ENCODE results near the gene VCPKMT. TPM values are rescaled to one million over a fixed set of nuclear protein-coding genes. Genes with fewer than 3 reads are reported as not detected.
"Not testable (repeated sequence)": the region's sequence is repeated elsewhere in the genome, so short reads cannot be mapped to it uniquely, and the experiment has no call there.

Gene VCPKMT
- total and polyA plus RNA-seq, 12 donors, result 1.0 to 31.2 (median 8.3) TPM

DNA sequence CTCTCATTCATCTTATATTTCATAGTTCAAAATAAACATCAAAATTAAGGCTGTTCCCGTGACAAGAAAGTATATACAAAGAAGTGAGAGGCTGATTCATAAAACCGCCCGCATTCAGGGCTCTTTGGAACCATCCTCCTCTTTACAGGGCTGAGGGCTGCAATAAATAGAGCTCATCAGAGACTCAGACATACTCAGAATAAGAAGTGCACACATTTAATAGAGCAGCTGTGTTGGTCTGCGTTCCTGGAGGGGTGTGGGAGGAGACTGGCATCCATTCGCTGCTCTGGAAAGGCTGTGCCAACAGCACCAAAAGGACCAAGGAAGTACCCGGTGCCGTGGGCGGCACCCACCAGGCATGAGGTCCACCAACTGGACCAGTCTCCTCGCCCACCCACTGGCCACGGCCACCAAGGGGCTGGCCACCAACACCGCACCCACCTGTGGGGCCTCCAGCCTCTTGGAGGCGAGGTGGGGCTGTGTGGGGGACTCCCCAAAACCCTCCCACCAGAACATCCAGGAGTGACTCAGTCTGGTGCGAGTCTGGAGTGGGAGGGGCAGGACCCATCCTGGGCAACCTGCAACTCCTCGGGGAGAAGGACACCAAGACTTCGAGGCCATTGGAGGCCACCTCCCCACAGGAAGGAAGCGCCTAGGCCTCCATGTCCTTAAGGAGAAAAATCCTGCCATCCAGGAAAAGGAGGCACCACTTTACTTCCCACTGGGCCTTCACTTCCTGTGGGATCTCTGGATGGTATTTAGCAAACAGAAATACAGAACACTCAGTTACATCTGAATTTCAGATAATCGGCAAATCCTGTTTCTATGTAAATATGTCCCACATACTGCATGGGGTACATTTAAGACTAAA lies 32.7 kb downstream of the VCPKMT start:
- no peak for DNase-seq
- Histone ChIP-seq H3K4me3 (no peak overlapping the region), H3K9me3 (replicated peaks in 1 of 3) (no peaks in the 10 kb centered on the region), H3K4me1 (replicated peaks in 1 of 2) (peaks cover 8 to 18% of the 10 kb centered on the region in 2 donors), H3K27ac (no peak overlapping the region), H3K27me3 (no peaks in the 10 kb centered on the region), H3K36me3 (replicated peaks in 1 of 2) (no peaks in the 10 kb centered on the region)
- intact Hi-C loops (cut with DNase I), result no loop called here
- WGBS, 4 donors, result 78 to 87% (median 86%) methylated on average over 9 to 17 of the region's 17 CpGs
- TF ChIP-seq CTCF (IDR thresholded peaks at IDR 0.05), result no peak
- no peak for TF ChIP-seq POLR2A (IDR thresholded peaks at IDR 0.05)

GRCh38 chr14:50082784-50083466 lies 33.4 kb downstream of the VCPKMT start:
- Histone ChIP-seq H3K36me3 (replicated peaks in 1 of 2) (no peaks in the 10 kb centered on the region), H3K9me3 (replicated peaks in 1 of 3) (no peaks in the 10 kb centered on the region), H3K4me1 (replicated peaks in 1 of 2) (peaks cover 4 to 13% of the 10 kb centered on the region in 2 donors), H3K4me3 (no peak overlapping the region), H3K27me3 (no peaks in the 10 kb centered on the region), H3K27ac (peak overlapping the region in 1 of 5 donors; percentile 16)
- no peak for DNase-seq
- intact Hi-C loops (cut with DNase I), result no loop called here
- WGBS, 4 donors, result 87 to 95% (median 90%) methylated on average over 10 of the region's 10 CpGs
- no peak for TF ChIP-seq CTCF (IDR thresholded peaks at IDR 0.05)

DNA sequence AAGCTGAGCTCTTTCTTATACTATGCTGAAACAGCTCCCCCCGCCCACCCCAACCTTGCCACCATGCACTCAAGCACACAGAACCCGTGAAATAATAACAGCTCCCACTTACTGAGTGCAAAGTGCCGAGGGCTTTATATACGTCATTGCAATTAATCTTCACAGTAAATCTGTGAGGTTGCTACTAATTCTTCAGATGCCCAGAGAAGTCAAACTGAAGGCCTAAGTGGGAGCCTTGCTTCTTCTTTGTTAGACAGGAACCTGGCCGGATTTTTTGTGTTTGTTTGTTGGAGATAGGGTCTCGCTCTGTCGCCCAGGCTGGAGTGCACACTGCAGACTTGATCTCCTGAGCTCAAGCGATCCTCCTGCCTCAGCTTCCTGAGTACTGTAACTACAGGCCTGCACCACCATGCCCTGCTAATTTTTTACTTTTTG lies 34.0 kb downstream of the VCPKMT start:
- peaks cover 0 to 7% of the 10 kb centered on the region in 2 donors for H3K4me1 ChIP-seq (replicated peaks in 1 of 2)
- H3K36me3 ChIP-seq (replicated peaks in 1 of 2), result no peaks in the 10 kb centered on the region
- DNase-seq, result no peak
- no peaks in the 10 kb centered on the region for H3K27me3 ChIP-seq
- TF ChIP-seq CTCF (IDR thresholded peaks at IDR 0.05) (no peak), POLR2A (IDR thresholded peaks at IDR 0.05) (no peak)
- H3K27ac ChIP-seq, result no peak overlapping the region
- no peak overlapping the region for H3K4me3 ChIP-seq
- intact Hi-C loops (cut with DNase I), result no loop called here
- no peaks in the 10 kb centered on the region for H3K9me3 ChIP-seq (replicated peaks in 1 of 3)
- WGBS, 4 donors, result 81 to 91% (median 86%) methylated on average over 8 of the region's 8 CpGs

DNA sequence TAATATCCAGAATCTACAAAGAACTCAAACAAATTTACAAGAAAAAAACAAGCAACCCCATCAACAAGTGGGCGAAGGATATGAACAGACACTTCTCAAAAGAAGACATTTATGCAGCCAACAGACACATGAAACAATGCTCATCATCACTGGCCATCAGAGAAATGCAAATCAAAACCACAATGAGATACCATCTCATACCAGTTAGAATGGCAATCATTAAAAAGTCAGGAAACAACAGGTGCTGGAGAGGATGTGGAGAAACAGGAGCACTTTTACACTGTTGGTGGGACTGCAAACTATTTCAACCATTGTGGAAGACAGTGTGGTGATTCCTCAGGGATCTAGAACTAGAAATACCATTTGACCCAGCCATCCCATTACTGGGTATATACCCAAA lies 37.3 kb downstream of the VCPKMT start:
- H3K27ac ChIP-seq; H3K9me3 ChIP-seq (replicated peaks in 1 of 3); DNase-seq; H3K4me3 ChIP-seq; H3K36me3 ChIP-seq (replicated peaks in 1 of 2); H3K27me3 ChIP-seq; H3K4me1 ChIP-seq (replicated peaks in 1 of 2); intact Hi-C loops (cut with DNase I): not testable (repeated sequence)
- WGBS, 4 donors, result 90 to 100% (median 98%) methylated on average over 1 of the region's 1 CpG

DNA sequence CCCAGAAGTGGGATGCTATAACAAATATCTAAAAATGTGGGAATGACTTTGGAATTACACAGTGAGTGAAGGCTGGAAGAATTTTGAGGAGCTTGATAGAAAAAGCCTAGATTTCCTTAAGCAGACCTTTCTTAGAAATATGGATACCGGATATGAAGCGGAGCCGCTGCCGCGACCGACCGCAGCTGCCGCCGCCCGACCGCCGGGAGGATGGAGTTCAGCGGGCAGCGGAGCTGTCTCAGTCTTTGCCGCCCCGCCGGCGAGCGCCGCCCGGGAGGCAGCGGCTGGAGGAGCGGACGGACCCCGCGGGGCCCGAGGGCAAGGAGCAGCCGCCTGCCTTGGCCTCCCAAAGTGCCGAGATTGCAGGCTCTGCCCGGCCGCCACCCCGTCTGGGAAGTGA lies 42.7 kb downstream of the VCPKMT start:
- H3K27ac ChIP-seq; H3K4me1 ChIP-seq (replicated peaks in 1 of 2); H3K4me3 ChIP-seq; H3K9me3 ChIP-seq (replicated peaks in 1 of 3); intact Hi-C loops (cut with DNase I); DNase-seq; H3K27me3 ChIP-seq; H3K36me3 ChIP-seq (replicated peaks in 1 of 2): not testable (repeated sequence)
- WGBS, 4 donors, result 94 to 99% (median 98%) methylated on average over 14 to 32 of the region's 32 CpGs

All from adrenal gland (tissue), 12 donors.